Activated T-cell treated with anti-CD3 and anti-CD28 coated beads, Interleukin-2, amount 50 U/mL, for 72 hours (primary cell): ENCODE measurements around the gene TMEM259. TPM values are rescaled to one million over a fixed set of nuclear protein-coding genes. Genes with fewer than 3 reads are reported as not detected.

ENCODE experiments used
- ATAC-seq, 2 donors: fragments of 150-1000 bp; cut with Tn5 transposase; replicated peaks in 1 of 2; 2 replicates each; pipeline ENCODE4 v1.10.0; 2021; ENCODE audit warnings: moderate library complexity in 2 of 2, mild to moderate bottlenecking in 1 of 2
- DNase-seq, 2 donors: peaks; one replicate each; pipeline ENCODE4 v3.0.0; 2021 to 2022; ENCODE audit warnings: mixed read lengths in 1 of 2
- H3K27ac Mint-ChIP-seq: one replicate; pipeline ENCODE4 v1.8.0; 2022; ENCODE audit warnings: mild to moderate bottlenecking, moderate library complexity, mixed read lengths
- H3K27me3 Mint-ChIP-seq: one replicate; pipeline ENCODE4 v1.8.0; 2022; ENCODE audit warnings: low read depth, mixed read lengths
- H3K36me3 Mint-ChIP-seq, 2 donors: one replicate each; pipeline ENCODE4 v1.8.0; 2022; ENCODE audit warnings: mixed read lengths in 2 of 2, mild to moderate bottlenecking in 1 of 2; ENCODE audit not compliant: insufficient read depth in 2 of 2
- H3K4me1 Mint-ChIP-seq: one replicate; pipeline ENCODE4 v1.8.0; 2022; ENCODE audit warnings: low read depth, mixed read lengths
- H3K4me3 Mint-ChIP-seq, 2 donors: one replicate each; pipeline ENCODE4 v1.8.0; 2022; ENCODE audit warnings: mild to moderate bottlenecking in 2 of 2, mixed read lengths in 2 of 2, moderate library complexity in 2 of 2
- H3K9me3 Mint-ChIP-seq, 2 donors: one replicate each; pipeline ENCODE4 v1.8.0; 2022; ENCODE audit warnings: mixed read lengths in 2 of 2
- total RNA-seq, 2 donors: library from RNA; stranded (reverse); gene quantifications; one replicate each; pipeline ENCODE4 v1.2.3, GENCODE V29; 2022

TMEM259 gene
- total RNA-seq, 2 donors from 2014 or later: 125 to 127 TPM

GRCh38 chr19:1004803-1005664 is 15.9 kb downstream of the TMEM259 start:
- Mint-ChIP-seq H3K4me3 (no peak overlapping the region), H3K9me3 (no peaks in the 10 kb centered on the region), H3K27ac (no peak overlapping the region), H3K4me1 (no peaks in the 10 kb centered on the region), H3K36me3 (no peaks in the 10 kb centered on the region), H3K27me3 (peaks cover 14% of the 10 kb centered on the region)
- DNase-seq (no peak), ATAC-seq (no peak)

- no peak overlapping the region for H3K27ac Mint-ChIP-seq
- no peak overlapping the region for H3K4me3 Mint-ChIP-seq
- DNase-seq (no peak), ATAC-seq (no peak)
- H3K4me1 Mint-ChIP-seq: peaks cover 2% of the 10 kb centered on the region
- peaks cover 17% of the 10 kb centered on the region for H3K27me3 Mint-ChIP-seq
- no peaks in the 10 kb centered on the region for H3K9me3 Mint-ChIP-seq
- no peaks in the 10 kb centered on the region for H3K36me3 Mint-ChIP-seq
Observed at GRCh38 chr19:1004204-1004802, 16.6 kb downstream of the TMEM259 start.

GRCh38 chr19:1003283-1003682 is 17.6 kb downstream of the TMEM259 start:
- no peak overlapping the region for H3K4me3 Mint-ChIP-seq
- DNase-seq (no peak), ATAC-seq (no peak)
- no peak overlapping the region for H3K27ac Mint-ChIP-seq
- peaks cover 24% of the 10 kb centered on the region for H3K27me3 Mint-ChIP-seq
- H3K36me3 Mint-ChIP-seq: no peaks in the 10 kb centered on the region
- H3K9me3 Mint-ChIP-seq: no peaks in the 10 kb centered on the region
- H3K4me1 Mint-ChIP-seq: peaks cover 6% of the 10 kb centered on the region

- DNase-seq (no peak), ATAC-seq (no peak)
- H3K4me1 Mint-ChIP-seq: peaks cover 13% of the 10 kb centered on the region
- H3K27ac Mint-ChIP-seq: peak overlapping the region; percentile 33
- no peaks in the 10 kb centered on the region for H3K36me3 Mint-ChIP-seq
- peaks cover 31% of the 10 kb centered on the region for H3K27me3 Mint-ChIP-seq
- no peak overlapping the region for H3K4me3 Mint-ChIP-seq
- no peaks in the 10 kb centered on the region for H3K9me3 Mint-ChIP-seq
Observed at GRCh38 chr19:1002600-1002999, 18.3 kb downstream of the TMEM259 start.

- Mint-ChIP-seq H3K4me1 (peaks cover 17% of the 10 kb centered on the region), H3K27me3 (peaks cover 32% of the 10 kb centered on the region), H3K4me3 (no peak overlapping the region), H3K9me3 (no peaks in the 10 kb centered on the region), H3K27ac (no peak overlapping the region), H3K36me3 (no peaks in the 10 kb centered on the region)
- ATAC-seq (peak; percentile 65 to 67), DNase-seq (peak; percentile 75 to 84)
Observed at GRCh38 chr19:1001538-1002166, 19.3 kb downstream of the TMEM259 start.

- Mint-ChIP-seq H3K36me3 (no peaks in the 10 kb centered on the region), H3K27ac (no peak overlapping the region)
Observed at GRCh38 chr19:1000591-1001537, 20.1 kb downstream of the TMEM259 start.

GRCh38 chr19:1000095-1000494 is 20.8 kb downstream of the TMEM259 start, which contains the start of gene GRIN3B:
Gene GRIN3B (plus strand): TSS chr19:1000419. CDS start chr19:1000438, 19 bp downstream.
- H3K36me3 Mint-ChIP-seq: no peaks in the 10 kb centered on the region
- peak; percentile 73 to 78 for DNase-seq
- ATAC-seq: peak; percentile 53 to 69
- H3K4me1 Mint-ChIP-seq: peaks cover 24% of the 10 kb centered on the region
- no peaks in the 10 kb centered on the region for H3K9me3 Mint-ChIP-seq
- H3K27ac Mint-ChIP-seq: no peak within 1 kb of the TSS
- peaks cover 32% of the 10 kb centered on the region for H3K27me3 Mint-ChIP-seq
- H3K4me3 Mint-ChIP-seq: peak within 1 kb of the TSS; percentile 22 to 62

More at GRCh38 chr19:1000591-1001537, 20.1 kb downstream of the TMEM259 start:
- H3K27me3 Mint-ChIP-seq: peaks cover 32% of the 10 kb centered on the region
- H3K9me3 Mint-ChIP-seq: no peaks in the 10 kb centered on the region
- ATAC-seq: no peak
- H3K4me1 Mint-ChIP-seq: peaks cover 24% of the 10 kb centered on the region
- H3K4me3 Mint-ChIP-seq: peak overlapping the region; percentile 22 to 62
- no peak for DNase-seq

- Mint-ChIP-seq H3K4me3 (peak overlapping the region in 1 of 2 donors; percentile 58), H3K27ac (no peak overlapping the region), H3K4me1 (peaks cover 24% of the 10 kb centered on the region), H3K27me3 (peaks cover 32% of the 10 kb centered on the region), H3K9me3 (no peaks in the 10 kb centered on the region), H3K36me3 (no peaks in the 10 kb centered on the region)
- no peak for DNase-seq
- ATAC-seq: no peak
Observed at GRCh38 chr19:999379-999719, 21.6 kb downstream of the TMEM259 start.

- H3K36me3 Mint-ChIP-seq: no peaks in the 10 kb centered on the region
- no peak overlapping the region for H3K4me3 Mint-ChIP-seq
Observed at GRCh38 chr19:998064-998463, 22.9 kb downstream of the TMEM259 start.

GRCh38 chr19:996051-996838 is 24.7 kb downstream of the TMEM259 start:
- H3K36me3 Mint-ChIP-seq: no peaks in the 10 kb centered on the region
- peaks cover 22% of the 10 kb centered on the region for H3K27me3 Mint-ChIP-seq
- peak overlapping the region; percentile 66 to 70 for H3K4me3 Mint-ChIP-seq
- ATAC-seq (peak; percentile 49 to 58), DNase-seq (peak; percentile 74)
- no peak overlapping the region for H3K27ac Mint-ChIP-seq
- peaks cover 24% of the 10 kb centered on the region for H3K4me1 Mint-ChIP-seq
- H3K9me3 Mint-ChIP-seq: no peaks in the 10 kb centered on the region

More at GRCh38 chr19:998064-998463, 22.9 kb downstream of the TMEM259 start:
- Mint-ChIP-seq H3K27me3 (peaks cover 32% of the 10 kb centered on the region), H3K9me3 (no peaks in the 10 kb centered on the region), H3K4me1 (peaks cover 24% of the 10 kb centered on the region), H3K27ac (no peak overlapping the region)
- no peak for DNase-seq
- no peak for ATAC-seq

- DNase-seq: no peak
- no peak for ATAC-seq
- peaks cover 18% of the 10 kb centered on the region for H3K27me3 Mint-ChIP-seq
- no peaks in the 10 kb centered on the region for H3K9me3 Mint-ChIP-seq
- H3K27ac Mint-ChIP-seq: no peak overlapping the region
- H3K4me3 Mint-ChIP-seq: no peak overlapping the region
- H3K36me3 Mint-ChIP-seq: no peaks in the 10 kb centered on the region
- peaks cover 24% of the 10 kb centered on the region for H3K4me1 Mint-ChIP-seq
Observed at GRCh38 chr19:995051-995827, 25.7 kb downstream of the TMEM259 start.
